Measurements from ENCODE around the gene STAT5A. TPM values are rescaled to one million over a fixed set of nuclear protein-coding genes. Genes with fewer than 3 reads are reported as not detected.

The STAT5A gene
- total and polyA plus RNA-seq, 2 donors from 2014 or later, result 11.5 to 47.9 TPM

GRCh38 chr17:42249681-42250446 lies 38.4 kb upstream of the STAT5A start:
- DNase-seq, result no peak
- Histone ChIP-seq H3K27me3 (ENCODE audit: control insufficient read depth, insufficient read depth, low read length) (no peaks in the 10 kb centered on the region), H3K9ac (ENCODE audit: low read length in 3 of 3) (no peak overlapping the region), H3K27ac (ENCODE audit: low read depth in 2 of 2, low read length in 2 of 2) (no peak overlapping the region), H3K4me1 (ENCODE audit: control insufficient read depth in 2 of 3, insufficient read depth in 2 of 3, low read depth in 1 of 3, low read length in 3 of 3) (peaks cover 3 to 11% (median 7%) of the 10 kb centered on the region in 3 donors), H3K9me3 (ENCODE audit: control insufficient read depth in 2 of 3, insufficient read depth in 1 of 3, low read length in 3 of 3) (no peaks in the 10 kb centered on the region), H3K4me3 (ENCODE audit: low read length in 3 of 3) (no peak overlapping the region), H3K36me3 (ENCODE audit: control insufficient read depth in 2 of 3, insufficient read depth in 3 of 3, low read length in 3 of 3) (no peaks in the 10 kb centered on the region)
- intact Hi-C loops (cut with DNase I), result no loop called here
- no peak for TF ChIP-seq CTCF (IDR thresholded peaks at IDR 0.05; ENCODE audit: borderline replicate concordance, extremely low read depth, insufficient read depth)
- FAIRE-seq, result no peak

GRCh38 chr17:42251115-42251514 lies 37.2 kb upstream of the STAT5A start:
- H3K27me3 ChIP-seq (ENCODE audit: control insufficient read depth, insufficient read depth, low read length), result no peaks in the 10 kb centered on the region
- peaks cover 3 to 11% (median 7%) of the 10 kb centered on the region in 3 donors for H3K4me1 ChIP-seq (ENCODE audit: control insufficient read depth in 2 of 3, insufficient read depth in 2 of 3, low read depth in 1 of 3, low read length in 3 of 3)
- no peaks in the 10 kb centered on the region for H3K36me3 ChIP-seq (ENCODE audit: control insufficient read depth in 2 of 3, insufficient read depth in 3 of 3, low read length in 3 of 3)
- no peak overlapping the region for H3K9ac ChIP-seq (ENCODE audit: low read length in 3 of 3)
- H3K27ac ChIP-seq (ENCODE audit: low read depth in 2 of 2, low read length in 2 of 2), result no peak overlapping the region
- no peaks in the 10 kb centered on the region for H3K9me3 ChIP-seq (ENCODE audit: control insufficient read depth in 2 of 3, insufficient read depth in 1 of 3, low read length in 3 of 3)
- intact Hi-C loops (cut with DNase I), result no loop called here
- H3K4me3 ChIP-seq (ENCODE audit: low read length in 3 of 3), result no peak overlapping the region
- FAIRE-seq (no peak), DNase-seq (no peak)
- peak; percentile 19 for TF ChIP-seq CTCF (IDR thresholded peaks at IDR 0.05; ENCODE audit: borderline replicate concordance, extremely low read depth, insufficient read depth)

DNA sequence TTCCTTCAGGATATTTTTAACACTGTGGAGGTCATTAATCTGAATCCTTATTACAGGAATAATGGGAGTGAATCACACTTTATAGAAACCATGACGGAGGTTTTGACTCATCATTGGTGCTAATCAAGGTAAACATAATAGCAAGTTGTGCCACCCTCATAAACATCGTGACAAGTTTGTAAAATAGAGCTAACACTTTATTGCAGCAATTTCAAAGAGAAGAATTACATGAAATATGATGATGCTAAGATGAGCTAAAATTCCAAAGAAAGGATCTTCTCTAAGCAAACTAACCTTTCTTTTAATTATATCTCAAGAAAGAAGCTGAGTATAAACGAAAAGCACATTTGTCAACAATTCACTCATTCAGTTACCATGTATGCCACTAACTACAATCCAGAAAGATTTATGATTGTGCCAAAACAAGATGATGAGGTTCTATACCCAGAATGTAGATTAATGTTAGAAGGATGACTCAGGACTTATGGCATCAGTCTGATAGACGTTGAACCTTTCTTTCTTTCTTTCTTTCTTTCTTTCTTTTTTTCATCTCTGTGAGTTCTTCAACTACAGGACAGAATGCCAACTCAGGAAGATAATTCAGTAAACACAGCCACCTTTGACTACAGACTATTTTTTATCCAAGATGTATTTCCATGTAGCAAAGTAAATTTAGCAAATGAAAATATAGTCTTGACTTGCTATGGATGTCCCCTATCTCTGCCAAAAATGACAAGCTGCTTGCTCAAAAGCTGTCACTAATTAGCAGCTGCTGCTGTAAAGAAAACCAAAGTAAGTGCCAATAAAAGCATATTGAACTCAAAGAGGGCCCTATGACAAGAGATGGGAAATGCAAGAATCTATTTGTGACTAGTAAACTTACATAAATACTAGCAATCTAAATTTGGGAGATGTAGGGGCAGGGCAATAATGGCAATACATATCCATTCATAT lies 35.4 kb upstream of the STAT5A start:
- FAIRE-seq, result no peak
- Histone ChIP-seq H3K4me1 (ENCODE audit: control insufficient read depth in 2 of 3, insufficient read depth in 2 of 3, low read depth in 1 of 3, low read length in 3 of 3) (peaks cover 3 to 8% (median 7%) of the 10 kb centered on the region in 3 donors), H3K27ac (ENCODE audit: low read depth in 2 of 2, low read length in 2 of 2) (no peak overlapping the region)

More for the DNA sequence above, 35.4 kb upstream of the STAT5A start:
- DNase-seq, result no peak
- no peaks in the 10 kb centered on the region for H3K9me3 ChIP-seq (ENCODE audit: control insufficient read depth in 2 of 3, insufficient read depth in 1 of 3, low read length in 3 of 3)
- intact Hi-C loops (cut with DNase I), result no loop called here
- H3K9ac ChIP-seq (ENCODE audit: low read length in 3 of 3), result no peak overlapping the region
- TF ChIP-seq CTCF (IDR thresholded peaks at IDR 0.05; ENCODE audit: borderline replicate concordance, extremely low read depth, insufficient read depth), result no peak
- H3K27me3 ChIP-seq (ENCODE audit: control insufficient read depth, insufficient read depth, low read length), result no peaks in the 10 kb centered on the region
- H3K36me3 ChIP-seq (ENCODE audit: control insufficient read depth in 2 of 3, insufficient read depth in 3 of 3, low read length in 3 of 3), result no peaks in the 10 kb centered on the region
- no peak overlapping the region for H3K4me3 ChIP-seq (ENCODE audit: low read length in 3 of 3)
